Peyer's patch (tissue), 4 donors: Measurements from ENCODE around the gene CLBA1.

ENCODE experiments used
- CTCF ChIP-seq, 6 experiments: fragments of 450-650 bp in 4 of 6; fragments of 200-600 bp in 2 of 6; sonication (generic) in 1 of 6; IDR thresholded peaks; one replicate each; pipeline ENCODE4 v1.5.1; 2017 to 2019; ENCODE audit warnings: antibody characterized with exemption in 6 of 6, mild to moderate bottlenecking in 3 of 6, moderate library complexity in 1 of 6
- POLR2A ChIP-seq, 2 donors: fragments of 450-650 bp; IDR thresholded peaks; one replicate each; pipeline ENCODE4 v1.5.1; 2017; ENCODE audit warnings: antibody characterized with exemption in 2 of 2, mild to moderate bottlenecking in 2 of 2, moderate library complexity in 2 of 2

GRCh38 chr14:105034315-105035039 is 48.9 kb downstream of the CLBA1 start:
- TF ChIP-seq POLR2A (IDR thresholded peaks at IDR 0.05) (no peak), CTCF (IDR thresholded peaks at IDR 0.05) (no peak)
